HTERT RPE-1 (cell line): Measurements from ENCODE around the gene CDK5R1.

ENCODE experiments used
- in situ Hi-C: fragments of 300-500 bp; cut with MboI; formaldehyde crosslinking; loops from 4 replicates; pipeline ENCODE4 v1.14.3; 2020; ENCODE audit warnings: low sequenced_read_pairs

Gene CDK5R1

GRCh38 chr17:32492264-32492589 is 5.4 kb downstream of the CDK5R1 start:
- in situ Hi-C loops = no loop called here

- in situ Hi-C loops = no loop called here
Measured at GRCh38 chr17:32492648-32493289, 6.0 kb downstream of the CDK5R1 start.

- in situ Hi-C loops = no loop called here
Measured at GRCh38 chr17:32493571-32493970, 6.8 kb downstream of the CDK5R1 start.

- in situ Hi-C loops = no loop called here
Measured at GRCh38 chr17:32493976-32494513, 7.3 kb downstream of the CDK5R1 start.

GRCh38 chr17:32494621-32495358 is 8.0 kb downstream of the CDK5R1 start:
- in situ Hi-C loops = no loop called here

GRCh38 chr17:32495359-32496231 is 8.8 kb downstream of the CDK5R1 start:
- in situ Hi-C loops = no loop called here

GRCh38 chr17:32496395-32497073 is 9.7 kb downstream of the CDK5R1 start:
- in situ Hi-C loops = no loop called here

- in situ Hi-C loops = no loop called here
Measured at GRCh38 chr17:32497431-32498205, 10.8 kb downstream of the CDK5R1 start.

- in situ Hi-C loops = no loop called here
Measured at GRCh38 chr17:32498391-32498790, 11.6 kb downstream of the CDK5R1 start.

- in situ Hi-C loops = no loop called here
Measured at GRCh38 chr17:32502013-32502412, 15.2 kb downstream of the CDK5R1 start.

- in situ Hi-C loops = no loop called here
Measured at GRCh38 chr17:32502710-32503109, 15.9 kb downstream of the CDK5R1 start.

GRCh38 chr17:32503251-32504165 is 16.7 kb downstream of the CDK5R1 start:
- in situ Hi-C loops = no loop called here

GRCh38 chr17:32504166-32504990 is 17.6 kb downstream of the CDK5R1 start:
- in situ Hi-C loops = no loop called here

- in situ Hi-C loops = no loop called here
Measured at GRCh38 chr17:32508926-32509325, 22.1 kb downstream of the CDK5R1 start.

- in situ Hi-C loops = no loop called here
Measured at GRCh38 chr17:32510466-32510865, 23.7 kb downstream of the CDK5R1 start.

GRCh38 chr17:32512328-32512727 is 25.5 kb downstream of the CDK5R1 start:
- in situ Hi-C loops = no loop called here

- in situ Hi-C loops = no loop called here
Measured at GRCh38 chr17:32513579-32513978, 26.8 kb downstream of the CDK5R1 start.

- in situ Hi-C loops = no loop called here
Measured at GRCh38 chr17:32514606-32515005, 27.8 kb downstream of the CDK5R1 start.
